NCI-H446 (cell line): ENCODE measurements around the gene RALGPS1.
A peak's percentile ranks its signal among the peaks of the same experiment; 100 is the strongest.
"Not testable (repeated sequence)": the region's sequence is repeated elsewhere in the genome, so short reads cannot be mapped to it uniquely, and the experiment has no call there.

Source experiments
- DNase-seq, 2 experiments: peaks; one replicate each; lab custom pipeline; 2025; lab: John Stamatoyannopoulos, UW

RALGPS1 gene

GRCh38 chr9:127158786-127159324 is 244.3 kb downstream of the RALGPS1 start:
- no peak for DNase-seq

- DNase-seq = no peak
These were observed 244.8 kb downstream of the RALGPS1 start for GRCh38 chr9:127159325-127159801.

GRCh38 chr9:127159949-127160610 is 245.5 kb downstream of the RALGPS1 start:
- DNase-seq = no peak

- DNase-seq = no peak
These were observed 246.6 kb downstream of the RALGPS1 start for GRCh38 chr9:127161081-127161624.

DNA sequence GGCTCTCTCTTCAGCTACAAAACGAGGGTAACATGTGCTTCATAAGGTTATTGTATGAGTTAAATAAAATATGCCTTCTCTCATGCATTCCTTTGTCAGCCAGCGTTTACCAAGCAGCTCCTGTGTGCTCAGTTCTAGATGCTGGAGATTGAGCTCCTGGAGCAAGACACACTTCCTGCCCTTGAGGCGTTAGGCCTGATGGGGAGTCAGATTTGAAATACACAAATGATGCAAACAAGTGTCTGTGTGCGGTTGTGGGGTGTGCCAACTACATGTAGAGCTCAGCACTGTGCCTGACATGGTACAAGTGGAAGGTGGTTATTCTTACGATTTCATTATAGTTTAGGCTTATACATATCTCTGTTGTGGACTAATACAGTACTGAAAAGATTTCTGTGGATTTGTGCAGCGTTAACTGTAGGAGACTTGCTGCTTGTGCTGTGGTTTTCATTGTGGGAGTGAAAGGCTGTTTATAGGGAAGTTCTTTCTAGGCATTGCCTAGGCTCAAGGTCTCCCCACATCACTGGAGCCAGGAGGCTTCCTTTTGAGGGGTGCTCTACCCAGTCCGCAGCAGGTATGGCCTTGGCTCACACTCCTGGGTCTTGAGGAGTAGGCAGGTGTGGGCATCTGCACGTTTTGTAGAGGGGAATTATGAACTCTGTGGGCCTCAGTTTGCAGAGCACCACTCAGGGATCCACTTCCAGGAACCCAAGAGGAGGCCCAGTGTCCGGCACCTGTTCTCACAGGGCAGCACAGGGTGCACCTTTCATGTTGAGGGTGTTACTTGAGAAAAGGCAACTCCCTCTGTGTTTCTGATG is 247.7 kb downstream of the RALGPS1 start:
- DNase-seq = no peak

DNA sequence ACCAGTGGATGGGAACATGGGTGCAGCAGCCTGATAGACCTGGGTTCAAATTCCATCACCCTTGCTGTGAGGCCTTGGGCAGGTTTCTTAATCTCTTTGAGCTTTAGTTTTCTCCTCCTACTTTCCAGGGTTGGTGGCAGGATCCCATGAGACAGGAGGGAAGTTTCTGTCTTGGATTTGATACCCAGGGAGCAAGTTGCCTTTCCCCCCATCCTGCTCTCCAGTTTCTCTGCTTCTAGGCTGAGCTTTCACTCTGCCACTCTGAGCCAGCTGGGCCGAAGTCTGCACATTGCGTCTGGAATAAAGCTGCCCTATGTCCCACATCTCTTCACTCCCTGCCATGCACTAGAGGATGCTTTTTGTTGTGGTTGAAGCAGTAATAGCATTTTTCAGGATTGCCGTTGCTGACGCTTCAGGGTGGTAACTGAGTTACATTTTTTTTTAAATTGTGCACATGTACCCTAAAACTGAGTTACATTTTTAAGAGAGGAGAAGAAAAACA is 248.3 kb downstream of the RALGPS1 start:
- DNase-seq = no peak

DNA sequence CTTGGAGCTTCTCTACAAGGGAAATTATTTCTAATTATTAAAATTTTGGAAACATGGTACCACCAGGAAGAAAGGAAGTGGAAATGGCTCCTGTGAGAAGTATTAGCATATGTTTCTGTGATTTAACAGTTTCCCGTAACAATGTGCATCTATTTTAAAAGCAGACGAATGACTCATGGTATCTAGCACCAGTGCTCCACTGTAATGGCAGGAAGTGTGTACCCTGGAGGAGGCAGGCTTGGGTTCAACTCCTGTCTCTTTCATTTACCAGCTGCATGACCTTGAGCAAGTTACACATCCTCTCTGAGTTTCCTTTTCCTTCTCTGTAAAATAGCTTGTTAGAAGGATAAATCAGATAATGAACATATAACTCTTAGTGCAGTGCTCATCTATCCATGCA is 248.8 kb downstream of the RALGPS1 start:
- DNase-seq = no peak

DNA sequence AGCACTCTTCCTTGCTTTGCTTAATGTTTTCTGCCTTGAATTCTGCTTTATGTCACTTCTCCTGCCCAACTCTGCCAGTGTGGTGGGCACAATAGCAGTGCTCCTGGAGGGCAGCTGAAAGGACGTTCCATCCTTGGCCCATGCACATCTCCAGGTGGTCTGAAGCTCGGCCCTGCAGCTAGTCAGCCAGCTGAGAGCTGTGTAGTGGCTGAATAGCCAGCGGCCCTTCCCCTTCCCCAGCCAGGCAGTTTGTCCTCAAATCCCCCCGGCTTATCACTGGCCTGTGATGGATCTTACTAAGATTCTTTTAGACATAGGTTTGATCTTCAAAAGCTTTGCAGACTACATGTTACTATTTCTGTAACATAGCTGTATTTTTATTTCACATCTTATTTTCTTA is 250.5 kb downstream of the RALGPS1 start:
- no peak for DNase-seq

DNA sequence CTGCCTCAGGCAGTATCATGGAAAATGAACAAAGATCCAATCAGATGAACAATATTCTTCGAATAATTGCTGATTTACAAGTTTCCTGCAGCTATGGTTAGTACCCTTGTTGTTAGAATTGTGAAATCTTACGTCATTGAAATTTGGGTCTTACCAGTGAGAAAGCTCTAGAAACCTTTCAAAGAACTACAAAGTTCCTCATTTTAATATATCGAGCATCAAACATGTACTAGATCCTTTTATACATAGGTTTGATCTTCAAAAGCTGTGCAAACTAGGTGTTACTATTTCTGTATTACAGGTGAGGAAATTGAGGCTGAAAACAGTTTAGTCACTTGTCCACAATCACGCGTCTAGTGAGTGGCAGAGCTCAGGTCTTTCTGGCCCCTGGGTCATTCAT is 251.5 kb downstream of the RALGPS1 start:
- no peak for DNase-seq

GRCh38 chr9:127166651-127167524 is 252.3 kb downstream of the RALGPS1 start:
- no peak for DNase-seq

GRCh38 chr9:127167560-127168326 is 253.2 kb downstream of the RALGPS1 start:
- no peak for DNase-seq

GRCh38 chr9:127168756-127169574 is 254.4 kb downstream of the RALGPS1 start:
- peak; percentile 9 to 72 for DNase-seq

- no peak for DNase-seq
These were observed 254.9 kb downstream of the RALGPS1 start for GRCh38 chr9:127169575-127169883.

DNA sequence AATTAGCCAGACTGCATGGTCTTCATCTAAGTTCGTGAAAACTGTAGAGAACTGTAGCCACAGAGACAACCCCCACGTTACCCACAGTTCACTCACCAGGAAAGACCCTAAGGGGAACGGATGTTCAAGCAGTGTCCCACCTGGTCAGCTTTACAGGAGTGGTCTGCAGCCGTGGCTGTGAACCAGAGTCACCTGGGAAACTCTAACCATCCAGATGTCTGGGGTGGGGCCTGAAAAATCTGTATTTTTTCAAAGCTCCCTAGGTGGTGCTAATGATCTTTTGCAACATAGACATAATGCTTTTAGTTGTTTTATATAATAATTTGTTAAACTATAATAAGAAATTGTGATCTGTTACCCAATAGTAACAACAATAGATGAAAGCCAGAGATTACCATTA is 255.5 kb downstream of the RALGPS1 start:
- DNase-seq = no peak

DNA sequence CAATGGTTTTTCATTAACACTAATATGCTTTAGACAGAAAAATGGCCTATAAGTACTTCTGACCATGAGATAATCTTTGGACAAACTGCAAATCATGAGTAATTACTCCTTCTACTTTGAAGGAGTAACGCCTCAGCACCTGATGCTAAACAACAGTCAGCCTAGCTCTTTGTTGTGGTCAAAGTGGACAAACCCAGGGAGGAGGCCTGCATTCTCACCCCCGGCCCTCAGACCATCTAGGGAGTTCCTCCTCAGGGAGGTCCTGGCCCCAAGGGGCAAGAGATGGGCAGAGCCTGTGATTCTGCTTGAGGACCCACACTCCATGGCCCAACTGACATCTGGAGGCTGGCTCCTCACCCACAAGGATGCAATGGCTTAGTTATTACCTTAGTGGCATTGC is 256.1 kb downstream of the RALGPS1 start:
- DNase-seq = no peak

- DNase-seq = not testable (repeated sequence)
These were observed 256.8 kb downstream of the RALGPS1 start for GRCh38 chr9:127171348-127171747.

DNA sequence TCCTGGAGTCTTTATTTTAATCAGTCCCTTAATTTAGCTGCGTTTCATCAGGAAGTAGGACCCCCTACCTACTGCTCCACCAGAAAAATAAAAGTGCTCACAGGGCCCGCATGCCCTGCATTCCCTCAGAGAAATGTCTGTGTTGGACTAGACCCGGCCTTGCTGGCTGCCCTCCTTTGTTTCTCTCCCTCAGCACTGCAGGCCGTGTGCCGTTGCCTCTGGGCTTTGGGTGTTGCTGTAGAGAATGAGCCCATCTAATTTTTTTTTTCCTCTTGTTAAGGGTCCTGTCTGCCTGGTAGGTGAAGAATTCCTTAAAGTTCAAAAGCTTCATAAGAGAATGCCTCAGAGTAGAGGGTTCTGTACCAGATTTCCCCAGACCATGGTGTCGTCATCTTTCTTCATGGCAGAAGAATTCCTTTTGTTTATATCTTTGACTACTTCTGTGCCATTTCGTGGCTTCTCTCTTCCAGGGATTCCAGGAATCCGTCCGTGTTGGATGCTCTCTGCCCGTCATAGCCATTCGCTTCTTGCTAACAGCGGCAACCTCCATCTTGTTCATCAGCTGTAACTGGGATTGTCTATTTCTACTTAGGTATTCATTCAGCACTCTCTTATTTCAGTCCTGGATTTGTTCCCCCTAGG is 257.6 kb downstream of the RALGPS1 start:
- no peak for DNase-seq

GRCh38 chr9:127173063-127173462 is 258.5 kb downstream of the RALGPS1 start:
- DNase-seq = no peak
